A549 (cell line): ENCODE measurements around the gene BCL11B. TPM values are rescaled to one million over a fixed set of nuclear protein-coding genes. Genes with fewer than 3 reads are reported as not detected.

ENCODE experiments used
- ATAC-seq, 2 experiments: fragments of 200-7000 bp in 1 of 2; fragments of >200 bp in 1 of 2; cut with Nextera tagmentation in 1 of 2; cut with Tn5 transposase in 1 of 2; 3 replicates each; pipeline versions ENCODE4 v1.8.0 to v1.9.1; 2018 to 2020; ENCODE audit warnings: mild to moderate bottlenecking in 1 of 2, moderate library complexity in 1 of 2
- CTCF ChIA-PET: fragments of 300-600 bp; sonication (Branson Sonifier 250); formaldehyde crosslinking; extraction: SDS; loops from one replicate; lab custom pipeline; 2021; ENCODE audit warnings: antibody characterized with exemption, inconsistent platforms; lab: Yijun Ruan, JAX
- POLR2A ChIA-PET: fragments of 350-600 bp; formaldehyde crosslinking; extraction: SDS; loops from one replicate; lab custom pipeline; 2021; ENCODE audit warnings: antibody characterized with exemption, inconsistent platforms; lab: Yijun Ruan, JAX
- DNase-seq, 2 experiments: peaks; one replicate each; pipeline versions ENCODE4 v3.0.0 to v3.0.0-alpha.2; 2011 to 2016; ENCODE audit warnings: low read depth in 1 of 2, low spot score in 1 of 2
- FAIRE-seq: peaks from 2 replicates; lab custom pipeline; 2011; peaks lifted over from hg19 to GRCh38; lab: Jason Lieb, UNC
- H3K27ac ChIP-seq, 2 experiments: fragments of >200 bp; sonication (Bioruptor Twin); formaldehyde crosslinking; 3 replicates each; pipeline ENCODE4 v1.5.1; 2016 to 2017
- H3K4me1 ChIP-seq: fragments of >200 bp; sonication (Bioruptor Twin); formaldehyde crosslinking; 3 replicates; pipeline ENCODE4 v1.6.1; 2016
- H3K4me2 ChIP-seq: fragments of >200 bp; sonication (Bioruptor Twin); formaldehyde crosslinking; 3 replicates; pipeline ENCODE4 v1.6.1; 2016
- H3K4me3 ChIP-seq: fragments of >200 bp; sonication (Bioruptor Twin); formaldehyde crosslinking; 3 replicates; pipeline ENCODE4 v1.5.1; 2016
- H3K9me3 ChIP-seq: fragments of >200 bp; sonication (Bioruptor Twin); formaldehyde crosslinking; 3 replicates; pipeline ENCODE4 v1.6.1; 2016
- BHLHE40 ChIP-seq: IDR thresholded peaks from 2 replicates; pipeline ENCODE4 v1.6.1; 2012; ENCODE audit warnings: low read depth, low read length, inconsistent platforms
- CBX8 ChIP-seq: fragments of 200-600 bp; sonication (generic); IDR thresholded peaks from 2 replicates; pipeline ENCODE4 v1.6.1; 2016
- CHD4 ChIP-seq: fragments of 200-600 bp; sonication (generic); IDR thresholded peaks from 2 replicates; pipeline ENCODE4 v1.6.1; 2016; ENCODE audit warnings: antibody characterized with exemption, mild to moderate bottlenecking, borderline replicate concordance
- EHF ChIP-seq: fragments of 250-450 bp; sonication (Bioruptor Pico); IDR thresholded peaks from 2 replicates; pipeline ENCODE4 v1.5.0; 2020; ENCODE audit warnings: mild to moderate bottlenecking
- ESRRA ChIP-seq: fragments of 150-350 bp; IDR thresholded peaks from 2 replicates; pipeline ENCODE4 v1.6.1; 2014; ENCODE audit warnings: mild to moderate bottlenecking, low read length, borderline replicate concordance
- HOXA7 ChIP-seq: fragments of 250-450 bp; sonication (Bioruptor Pico); IDR thresholded peaks from 2 replicates; pipeline ENCODE4 v1.5.0; 2020; ENCODE audit warnings: mild to moderate bottlenecking, moderate library complexity
- HOXB13 ChIP-seq: fragments of 250-450 bp; sonication (Bioruptor Pico); IDR thresholded peaks from 2 replicates; pipeline ENCODE4 v1.5.0; 2020; ENCODE audit warnings: low read depth, mild to moderate bottlenecking, moderate library complexity
- JUN ChIP-seq, 2 experiments: fragments of >200 bp; sonication (Bioruptor Twin); formaldehyde crosslinking; IDR thresholded peaks; 2 replicates in 1 of 2; 3 replicates in 1 of 2; pipeline ENCODE4 v1.6.1; 2016 to 2017
- KDM1A ChIP-seq: fragments of 200-600 bp; sonication (generic); IDR thresholded peaks from 2 replicates; pipeline ENCODE4 v1.6.1; 2016; ENCODE audit warnings: low read depth, mild to moderate bottlenecking
- KDM5A ChIP-seq: fragments of 200-600 bp; sonication (generic); IDR thresholded peaks from 2 replicates; pipeline ENCODE4 v1.6.1; 2016; ENCODE audit warnings: antibody characterized with exemption, mild to moderate bottlenecking
- MYC ChIP-seq: IDR thresholded peaks from 2 replicates; pipeline ENCODE4 v1.6.1; 2012; ENCODE audit warnings: mild to moderate bottlenecking, inconsistent platforms, low read length, improper control_type of control experiment, borderline replicate concordance
- NFE2L2 ChIP-seq: fragments of 150-350 bp; conservative IDR thresholded peaks from 2 replicates; pipeline ENCODE4 v1.6.1; 2014; ENCODE audit warnings: low read length
- RCOR1 ChIP-seq: fragments of 150-350 bp; IDR thresholded peaks from 2 replicates; pipeline ENCODE4 v1.6.1; 2014; ENCODE audit warnings: antibody characterized with exemption, low read length, low read depth
- RFX5 ChIP-seq: fragments of 450-650 bp; IDR thresholded peaks from 2 replicates; pipeline ENCODE4 v1.7.1; 2014; ENCODE audit warnings: antibody characterized with exemption, mild to moderate bottlenecking, moderate library complexity
- RNF2 ChIP-seq: fragments of 200-600 bp; sonication (generic); IDR thresholded peaks from 2 replicates; pipeline ENCODE4 v1.6.1; 2016; ENCODE audit warnings: low read depth, mild to moderate bottlenecking, antibody characterized with exemption, moderate library complexity, borderline replicate concordance
- SREBF2 ChIP-seq: fragments of 450-650 bp; IDR thresholded peaks from 2 replicates; pipeline ENCODE4 v1.6.1; 2014; ENCODE audit warnings: mild to moderate bottlenecking, moderate library complexity
- ZFP36 ChIP-seq: fragments of 450-650 bp; IDR thresholded peaks from 2 replicates; pipeline ENCODE4 v1.6.1; 2014; ENCODE audit warnings: borderline replicate concordance; ENCODE audit not compliant: partially characterized antibody
- ZNF302 ChIP-seq: fragments of 250-450 bp; sonication (Bioruptor Pico); IDR thresholded peaks from 2 replicates; pipeline ENCODE4 v1.9.0; 2021; ENCODE audit warnings: inconsistent platforms, mild to moderate bottlenecking, moderate library complexity
- WGBS: methylation state at CpG from one replicate; pipeline ENCODE4 v1.1.6; 2017; ENCODE audit errors: missing lambda C conversion rate; 5-methylcytosine and 5-hydroxymethylcytosine counted together
- polyA plus RNA-seq, 4 experiments: library from polyadenylated mRNA; depleted of rRNA in 3 of 4; stranded (reverse); fragments of >200 nt; fragmentation: RNase III in 1 of 4; extraction: RNeasy Plus Mini Kit Qiagen cat#74134 plus additional on column Dnase treatment in 1 of 4; gene quantifications; 2 replicates in 3 of 4; 3 replicates in 1 of 4; pipeline ENCODE4 v1.2.3, GENCODE V29; 2011 to 2017
- TF ChIP-seq, protein P1 (sequence below): IDR thresholded peaks from 2 replicates; pipeline ENCODE4 v1.6.1; 2012
- TF ChIP-seq, protein P2 (sequence below): fragments of >200 bp; sonication (Bioruptor Twin); formaldehyde crosslinking; IDR thresholded peaks from 3 replicates; pipeline ENCODE4 v1.6.1; 2016
- TF ChIP-seq, protein P3 (sequence below): fragments of >200 bp; sonication (Bioruptor Twin); formaldehyde crosslinking; IDR thresholded peaks from 2 replicates; pipeline ENCODE4 v1.6.1; 2016
- TF ChIP-seq, protein P4 (sequence below): IDR thresholded peaks from 2 replicates; pipeline ENCODE4 v1.6.1; 2012

The BCL11B gene
- polyA plus RNA-seq, 2 of the 4 experiments (the other 2 are of a cell fraction) = 0.43 to 0.49 TPM

DNA sequence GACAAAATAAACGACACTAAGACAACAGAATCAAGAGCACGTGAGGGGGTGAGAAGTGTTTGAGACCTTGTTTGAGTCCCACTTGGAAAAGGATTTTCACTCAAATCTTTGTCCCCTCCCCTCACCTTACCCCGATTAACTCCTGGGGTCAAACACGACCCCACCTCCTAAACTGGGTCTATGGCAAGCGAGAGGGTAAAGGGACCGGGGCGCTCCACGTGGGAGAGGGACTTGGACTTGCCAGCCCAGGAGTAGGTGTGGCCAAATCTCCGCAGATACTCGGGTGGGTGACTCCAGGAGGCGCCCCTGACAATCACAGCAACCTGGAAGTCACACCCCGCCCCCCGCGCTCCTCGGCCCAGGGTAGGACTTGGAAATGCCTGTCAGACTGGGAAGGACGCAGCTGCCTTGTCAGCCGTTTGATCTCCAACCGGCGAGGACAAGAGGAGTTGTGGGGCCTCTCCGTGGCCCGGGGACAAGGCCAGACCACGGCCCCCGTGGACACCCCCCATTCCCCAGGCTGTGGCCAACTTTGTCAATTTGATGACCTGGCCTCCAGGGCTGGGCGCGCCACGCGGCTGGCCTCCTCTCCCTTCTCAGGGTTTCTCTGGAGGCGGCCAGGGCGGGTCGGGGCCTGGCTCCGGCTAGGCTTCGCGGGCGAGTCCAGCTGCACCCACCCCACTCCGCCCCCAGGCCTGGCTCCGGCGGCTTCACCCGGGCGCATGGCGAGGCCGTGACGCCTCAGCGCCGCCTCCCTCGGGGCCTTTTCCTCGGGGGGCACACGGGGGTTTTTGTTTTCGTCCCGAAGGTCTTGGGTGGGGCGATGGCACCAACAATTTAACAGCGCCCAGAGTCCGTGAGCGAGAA lies 1.1 kb upstream of the BCL11B start (continued):
- TF ChIP-seq, protein P1, sequence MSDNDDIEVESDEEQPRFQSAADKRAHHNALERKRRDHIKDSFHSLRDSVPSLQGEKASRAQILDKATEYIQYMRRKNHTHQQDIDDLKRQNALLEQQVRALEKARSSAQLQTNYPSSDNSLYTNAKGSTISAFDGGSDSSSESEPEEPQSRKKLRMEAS = peak; percentile 42; the same call in 1 of the 2 replicates
- TF ChIP-seq HOXA7 (CRISPR knock-in tag) (no peak), CHD4 (no peak), MYC (no peak; the same call in 1 of the 2 replicates), RNF2 (no peak), KDM1A (no peak), EHF (no peak), HOXB13 (CRISPR knock-in tag) (no peak), NFE2L2 (no peak)
- TF ChIP-seq, protein P2, sequence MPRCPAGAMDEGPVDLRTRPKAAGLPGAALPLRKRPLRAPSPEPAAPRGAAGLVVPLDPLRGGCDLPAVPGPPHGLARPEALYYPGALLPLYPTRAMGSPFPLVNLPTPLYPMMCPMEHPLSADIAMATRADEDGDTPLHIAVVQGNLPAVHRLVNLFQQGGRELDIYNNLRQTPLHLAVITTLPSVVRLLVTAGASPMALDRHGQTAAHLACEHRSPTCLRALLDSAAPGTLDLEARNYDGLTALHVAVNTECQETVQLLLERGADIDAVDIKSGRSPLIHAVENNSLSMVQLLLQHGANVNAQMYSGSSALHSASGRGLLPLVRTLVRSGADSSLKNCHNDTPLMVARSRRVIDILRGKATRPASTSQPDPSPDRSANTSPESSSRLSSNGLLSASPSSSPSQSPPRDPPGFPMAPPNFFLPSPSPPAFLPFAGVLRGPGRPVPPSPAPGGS = no peak
- TF ChIP-seq, protein P3, sequence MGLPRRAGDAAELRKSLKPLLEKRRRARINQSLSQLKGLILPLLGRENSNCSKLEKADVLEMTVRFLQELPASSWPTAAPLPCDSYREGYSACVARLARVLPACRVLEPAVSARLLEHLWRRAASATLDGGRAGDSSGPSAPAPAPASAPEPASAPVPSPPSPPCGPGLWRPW = no peak

DNA sequence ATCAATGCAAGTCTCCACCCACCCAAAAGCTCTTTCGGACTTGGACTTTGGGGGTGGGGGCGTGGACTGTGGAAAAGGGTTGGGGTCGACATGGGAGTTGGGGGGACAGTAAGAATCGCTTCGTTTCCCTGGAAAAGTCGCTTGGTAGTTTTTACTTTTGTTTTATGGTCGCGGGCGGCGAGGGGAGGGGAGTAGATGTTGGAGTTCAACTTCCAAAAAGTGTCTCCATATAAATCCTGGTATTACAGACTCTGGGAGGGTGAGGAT lies 568 bp upstream of the BCL11B start:
- FAIRE-seq = no peak
- peak overlapping the region; percentile 97 for H3K4me2 ChIP-seq
- 37% methylated on average over 10 of the region's 10 CpGs for WGBS
- H3K9me3 ChIP-seq = no peaks in the 10 kb centered on the region
- peak overlapping the region; percentile 85 to 89 for H3K27ac ChIP-seq
- peaks cover 23% of the 10 kb centered on the region for H3K4me1 ChIP-seq
- ChIA-PET CTCF (interaction anchor here (1.1 to 3.4 kb wide), 5 partner anchors 9 to 144 kb away, joined by 3 to 13 read pairs (median 4); no protein-coding TSS in a partner anchor), POLR2A (no interaction called here)
- H3K4me3 ChIP-seq = peak overlapping the region; percentile 83
- no peak for TF ChIP-seq ZFP36
- no peak for TF ChIP-seq ESRRA
- no peak for TF ChIP-seq KDM5A
- TF ChIP-seq, all 56 proteins: peak for 0
- peak in 1 of 2 experiments; percentile 13; a peak in 3 of 6 replicates for ATAC-seq
- DNase-seq = no peak

DNA sequence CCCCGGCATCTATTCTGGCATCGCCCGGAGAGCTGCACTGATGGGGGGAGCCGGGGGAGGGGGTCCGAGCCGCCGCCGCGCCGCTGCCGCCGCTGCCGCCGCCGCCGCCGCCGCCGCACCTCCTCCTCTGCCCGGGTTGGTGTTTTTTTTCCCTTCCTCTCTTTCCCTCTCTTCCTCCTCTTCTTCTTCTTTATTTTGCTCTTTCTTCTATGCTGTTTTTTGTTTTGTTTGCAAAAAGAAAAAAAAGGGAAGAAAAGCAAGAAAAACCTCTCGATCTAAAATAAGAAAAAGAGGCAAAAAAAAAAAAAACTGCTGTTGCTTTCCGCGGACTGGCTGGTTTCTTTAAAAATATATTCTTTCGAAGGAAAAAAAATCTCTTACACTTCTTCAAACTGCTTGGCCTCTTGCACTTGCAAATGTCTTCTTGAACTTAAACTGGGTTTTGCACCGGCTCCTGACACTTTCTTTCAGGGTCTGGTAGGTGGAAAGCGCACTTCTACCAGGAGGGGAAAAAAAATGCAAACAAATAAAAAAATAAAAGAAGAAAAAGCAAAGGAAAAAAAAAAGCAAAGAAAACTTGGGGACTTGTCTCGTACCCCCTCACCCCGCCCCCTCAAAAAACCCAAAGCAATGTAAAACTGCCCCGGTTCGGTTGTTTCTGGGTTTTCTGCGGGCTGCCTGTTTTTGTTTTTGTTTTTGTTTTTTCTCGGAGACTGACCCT lies 616 bp downstream of the BCL11B start:
- Histone ChIP-seq H3K9me3 (no peaks in the 10 kb centered on the region), H3K4me3 (peak overlapping the region; percentile 83), H3K4me2 (peak overlapping the region; percentile 97), H3K4me1 (peaks cover 26% of the 10 kb centered on the region), H3K27ac (peak overlapping the region; percentile 85 to 89)
- TF ChIP-seq RNF2 (peak; percentile 64), ZNF302 (no peak), CBX8 (0 out of 2 replicates have a peak, but pooled peaks have one; percentile 56)
- POLR2A ChIA-PET = interaction anchor here (0.9 kb wide), 1 partner anchor 1293 kb away, joined by 3 read pairs; no protein-coding TSS in a partner anchor
- no peak for ATAC-seq
- FAIRE-seq = no peak
- WGBS = under 1% methylated on average over 32 of the region's 32 CpGs
- DNase-seq = no peak
- CTCF ChIA-PET = interaction anchor here (1.1 to 3.4 kb wide), 5 partner anchors 10 to 145 kb away, joined by 3 to 13 read pairs (median 4); no protein-coding TSS in a partner anchor

GRCh38 chr14:99270458-99271220 lies 1.4 kb downstream of the BCL11B start:
- Histone ChIP-seq H3K27ac (peak overlapping the region; percentile 85 to 89), H3K4me2 (peak overlapping the region; percentile 97), H3K4me3 (peak overlapping the region; percentile 83), H3K9me3 (no peaks in the 10 kb centered on the region), H3K4me1 (peaks cover 26% of the 10 kb centered on the region)
- ATAC-seq (no peak), DNase-seq (no peak), FAIRE-seq (no peak)
- 0% methylated on average over 20 of the region's 80 CpGs for WGBS
- ChIA-PET CTCF (no interaction called here), POLR2A (interaction anchor here (0.6 kb wide), 1 partner anchor 317 kb away, joined by 3 read pairs; no protein-coding TSS in a partner anchor)
- no peak for TF ChIP-seq SREBF2
- TF ChIP-seq, protein P4, sequence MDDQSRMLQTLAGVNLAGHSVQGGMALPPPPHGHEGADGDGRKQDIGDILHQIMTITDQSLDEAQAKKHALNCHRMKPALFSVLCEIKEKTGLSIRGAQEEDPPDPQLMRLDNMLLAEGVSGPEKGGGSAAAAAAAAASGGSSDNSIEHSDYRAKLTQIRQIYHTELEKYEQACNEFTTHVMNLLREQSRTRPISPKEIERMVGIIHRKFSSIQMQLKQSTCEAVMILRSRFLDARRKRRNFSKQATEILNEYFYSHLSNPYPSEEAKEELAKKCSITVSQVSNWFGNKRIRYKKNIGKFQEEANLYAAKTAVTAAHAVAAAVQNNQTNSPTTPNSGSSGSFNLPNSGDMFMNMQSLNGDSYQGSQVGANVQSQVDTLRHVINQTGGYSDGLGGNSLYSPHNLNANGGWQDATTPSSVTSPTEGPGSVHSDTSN = no peak
- TF ChIP-seq BHLHE40 = no peak
- no peak for TF ChIP-seq JUN (IDR thresholded peaks at IDR 0.05)
- TF ChIP-seq ZNF302 = no peak
- no peak for TF ChIP-seq RCOR1
- no peak for TF ChIP-seq RFX5
